GM18861 (cell line): Measurements from ENCODE around the gene PEPD.

Source experiments
- ATAC-seq: cut with Tn5 transposase; IDR thresholded peaks from one replicate; pipeline ENCODE4 v1.9.1; 2021; ENCODE audit not compliant: unreplicated experiment

PEPD gene

DNA sequence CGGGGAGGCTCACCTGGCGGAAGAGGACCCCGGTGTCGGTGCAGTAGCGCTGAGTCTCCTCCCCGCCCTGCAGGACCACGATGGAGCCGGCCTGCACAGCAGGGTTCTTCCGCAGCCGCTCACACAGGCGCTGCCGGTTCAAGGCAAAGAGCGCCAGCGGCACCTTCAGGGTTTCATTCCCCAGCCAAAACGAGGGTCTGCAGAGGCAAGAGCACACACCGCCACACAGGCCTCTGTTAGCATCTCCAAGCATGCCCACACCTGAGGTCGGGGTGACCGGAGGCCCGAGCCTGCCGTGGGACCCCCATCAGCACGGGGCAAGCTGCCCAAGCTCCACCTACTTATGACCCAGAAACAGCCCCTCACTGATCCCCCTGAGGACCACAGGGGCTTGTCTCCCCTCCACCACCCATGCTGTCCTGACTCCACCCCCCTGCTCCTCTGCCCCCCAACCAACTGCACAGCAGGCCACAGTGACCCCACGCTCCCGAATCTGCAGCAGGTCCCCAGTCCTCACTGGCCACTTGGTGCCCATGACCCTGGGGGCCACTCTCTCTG is 8.9 kb downstream of the PEPD start:
- ATAC-seq = no peak

- no peak for ATAC-seq
Observed at GRCh38 chr19:33512021-33512420, 9.6 kb downstream of the PEPD start.

GRCh38 chr19:33511346-33511745 is 10.2 kb downstream of the PEPD start:
- ATAC-seq = no peak

DNA sequence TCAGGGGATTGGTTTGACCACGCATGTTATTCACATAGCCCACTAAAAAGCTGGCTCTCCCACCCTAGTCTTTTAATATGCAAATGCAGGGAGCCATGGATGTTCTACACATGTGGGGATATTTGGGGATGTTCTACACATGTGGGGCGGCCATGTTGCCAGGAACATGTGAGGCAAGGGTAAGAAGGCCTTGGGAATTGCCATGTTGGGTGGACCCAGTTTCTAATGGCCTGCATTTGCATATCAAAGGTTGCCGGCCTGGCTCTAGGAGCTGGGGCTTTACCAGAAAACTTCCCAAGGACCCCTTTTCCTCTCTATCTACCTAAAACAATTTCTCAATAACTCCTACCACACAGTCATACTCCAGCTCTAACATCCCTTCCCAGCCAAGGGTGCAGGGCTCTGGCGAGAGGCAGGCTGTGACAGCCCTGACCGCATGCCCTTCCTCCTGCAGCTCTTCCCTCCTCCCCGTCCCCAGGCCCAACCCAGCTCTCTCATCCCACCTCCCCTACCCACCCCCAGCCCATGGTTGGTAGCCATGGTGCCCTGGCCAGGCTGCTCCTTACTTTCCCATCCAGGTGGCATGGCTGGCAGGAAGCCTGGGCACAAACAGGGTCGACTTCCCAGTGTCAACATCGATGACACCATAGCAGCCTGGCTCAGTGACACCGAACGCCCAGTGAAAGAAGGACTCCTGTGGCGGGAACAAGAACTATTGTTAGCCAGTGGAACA is 11.0 kb downstream of the PEPD start:
- ATAC-seq = no peak

GRCh38 chr19:33509774-33510173 is 11.8 kb downstream of the PEPD start:
- ATAC-seq = no peak

DNA sequence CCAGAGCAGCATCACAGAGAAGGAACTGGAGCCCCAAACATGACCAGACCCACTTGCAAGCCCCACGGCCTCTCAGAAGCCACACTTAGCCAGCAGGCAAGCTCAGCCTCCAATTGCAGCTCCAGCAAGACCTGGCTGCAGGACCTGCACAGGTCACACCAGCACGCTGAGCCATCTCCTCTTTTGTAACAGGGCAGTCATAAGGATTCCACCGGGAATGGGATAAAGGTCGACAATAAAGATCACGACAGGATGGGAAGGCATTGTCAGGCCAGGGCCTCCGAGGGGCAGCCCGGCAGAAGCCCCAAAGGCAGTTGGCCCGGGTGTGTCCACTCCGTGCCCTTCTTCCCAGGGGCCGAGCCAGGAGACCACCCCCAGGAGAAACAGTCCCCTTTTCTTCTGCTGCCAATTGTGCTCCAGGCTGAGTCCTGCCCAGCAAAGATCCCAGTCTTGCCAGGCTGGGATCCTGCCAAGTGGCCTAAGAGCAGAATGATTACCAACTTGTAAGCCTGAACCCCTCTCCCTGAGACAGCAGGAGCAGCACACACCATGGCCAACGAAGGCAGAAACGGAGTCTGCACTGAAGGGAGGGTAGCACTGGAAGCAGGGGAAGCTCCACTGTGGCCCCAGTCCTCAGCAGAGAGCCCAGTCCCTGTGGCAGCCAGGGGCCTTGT is 12.5 kb downstream of the PEPD start:
- no peak for ATAC-seq

DNA sequence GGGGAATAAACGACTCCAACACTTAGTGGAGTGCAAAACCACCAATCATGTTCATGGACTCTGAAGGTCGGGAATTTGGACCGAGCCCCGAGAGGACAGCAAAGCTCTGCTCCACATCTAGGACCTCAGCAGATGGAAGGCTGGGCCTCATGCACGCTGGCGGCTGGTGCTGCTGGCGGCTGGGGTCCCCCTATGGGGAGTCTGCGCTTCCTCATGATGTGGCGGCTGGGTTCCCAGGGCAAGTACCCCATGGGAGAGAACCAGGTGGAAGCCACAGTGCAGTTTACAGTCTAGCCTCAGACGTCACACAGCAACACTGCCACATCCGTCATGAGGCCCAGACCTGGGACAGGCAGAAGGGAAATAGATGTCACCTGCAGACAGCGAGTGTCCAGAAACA is 13.2 kb downstream of the PEPD start:
- ATAC-seq = no peak

DNA sequence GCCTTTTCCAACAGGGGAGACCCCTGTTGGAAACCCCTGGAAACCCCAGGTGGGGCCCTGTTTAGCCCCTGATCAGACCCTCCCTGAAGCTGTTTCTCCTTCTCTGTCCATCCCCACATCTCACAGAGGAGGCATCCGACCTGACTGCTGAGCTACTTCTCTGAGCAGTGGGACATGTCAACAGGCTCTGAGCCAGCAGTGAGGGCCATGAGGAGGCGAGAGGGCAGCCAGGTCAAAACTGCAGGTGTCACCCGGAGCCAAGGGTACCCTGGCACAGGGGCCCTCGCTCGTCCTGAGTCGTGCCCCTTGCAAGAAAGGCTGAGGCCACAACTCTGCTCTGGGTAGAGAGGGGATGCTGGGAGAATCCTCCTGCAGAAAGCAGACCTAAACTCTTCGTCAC is 13.6 kb downstream of the PEPD start:
- ATAC-seq = no peak

- no peak for ATAC-seq
Observed at GRCh38 chr19:33507021-33507956, 14.3 kb downstream of the PEPD start.

DNA sequence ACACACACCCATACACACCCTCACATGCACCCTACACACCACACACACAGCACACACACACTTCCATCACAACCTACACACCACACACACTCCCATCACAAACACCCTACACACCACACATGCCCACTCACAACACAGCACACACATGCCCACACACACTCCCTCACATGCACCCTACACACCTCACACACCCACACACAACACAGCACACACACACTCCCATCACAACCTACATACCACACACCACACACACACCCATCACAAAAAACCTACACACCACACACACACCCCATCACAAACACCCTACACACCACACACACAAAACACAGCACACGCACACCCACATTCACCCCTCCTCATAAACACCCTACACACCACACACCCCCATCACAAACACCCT is 15.1 kb downstream of the PEPD start:
- no peak for ATAC-seq

GRCh38 chr19:33505823-33506222 is 15.8 kb downstream of the PEPD start:
- no peak for ATAC-seq

DNA sequence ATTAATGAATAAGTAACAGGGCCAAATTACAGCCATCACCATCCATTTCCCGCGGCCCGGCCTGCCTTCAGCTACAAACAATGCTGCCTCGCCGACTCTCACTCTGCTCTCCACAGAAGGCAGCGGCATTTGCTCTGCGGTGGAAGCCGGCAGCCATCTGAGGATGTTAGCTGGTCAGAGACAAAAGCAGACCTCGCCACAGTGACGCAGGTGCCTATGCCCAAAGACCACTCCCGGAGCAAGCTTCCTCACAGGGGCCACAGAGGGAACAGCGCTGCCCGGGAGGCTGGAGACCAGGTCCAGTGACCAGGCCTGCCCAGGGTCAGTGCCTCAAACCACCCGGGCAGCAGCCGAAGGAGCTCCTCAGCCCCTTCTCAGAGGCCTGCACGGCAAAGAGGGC is 16.4 kb downstream of the PEPD start:
- ATAC-seq = no peak

DNA sequence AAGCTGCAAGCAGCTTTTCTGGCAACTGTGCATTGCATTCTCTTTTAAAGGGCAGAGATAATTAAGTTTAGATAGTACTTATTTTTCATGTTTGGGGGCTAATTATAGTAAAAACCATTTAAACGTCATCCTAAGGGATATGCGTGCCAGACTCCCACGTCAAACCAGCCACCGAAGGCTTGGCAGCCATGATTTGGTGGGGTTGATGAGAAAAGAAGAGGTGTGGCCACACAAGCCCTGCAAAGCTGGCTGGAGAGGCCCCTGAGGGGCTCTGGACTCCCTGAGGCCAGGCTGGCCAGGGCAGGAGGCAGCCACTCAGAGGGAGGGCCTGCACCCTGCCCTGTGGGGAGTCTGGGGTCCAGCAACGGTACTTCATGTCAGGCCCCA is 17.5 kb downstream of the PEPD start:
- no peak for ATAC-seq

DNA sequence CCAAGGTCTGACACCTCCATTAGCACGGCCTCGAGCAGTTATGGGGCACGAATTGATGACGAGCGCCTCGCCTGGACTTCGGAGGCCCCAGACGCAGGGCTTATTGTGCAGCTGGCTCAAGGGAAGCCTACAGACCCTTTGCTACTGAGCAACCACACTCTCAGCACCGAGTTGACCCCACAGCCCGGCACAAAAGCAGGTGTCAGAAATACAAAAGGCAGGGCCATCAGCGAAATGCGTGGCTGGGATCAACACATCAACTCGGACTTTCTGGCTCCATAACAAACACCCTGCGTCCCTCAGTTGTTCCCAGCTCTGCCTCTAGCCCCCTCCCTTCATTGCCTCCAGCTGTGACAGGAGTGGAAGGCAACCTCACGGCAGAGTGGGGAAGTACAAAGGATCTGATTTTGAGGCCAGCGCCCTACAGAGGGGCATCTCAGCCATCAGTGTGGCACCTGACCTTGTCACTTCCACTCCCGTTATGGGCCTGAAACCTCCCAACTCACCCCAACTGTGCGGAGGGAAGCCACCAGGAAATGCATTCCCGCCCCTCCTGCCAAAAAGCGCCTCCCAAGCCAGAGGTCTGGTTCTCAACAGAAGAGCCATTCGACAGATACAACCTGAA is 18.0 kb downstream of the PEPD start:
- ATAC-seq = no peak

DNA sequence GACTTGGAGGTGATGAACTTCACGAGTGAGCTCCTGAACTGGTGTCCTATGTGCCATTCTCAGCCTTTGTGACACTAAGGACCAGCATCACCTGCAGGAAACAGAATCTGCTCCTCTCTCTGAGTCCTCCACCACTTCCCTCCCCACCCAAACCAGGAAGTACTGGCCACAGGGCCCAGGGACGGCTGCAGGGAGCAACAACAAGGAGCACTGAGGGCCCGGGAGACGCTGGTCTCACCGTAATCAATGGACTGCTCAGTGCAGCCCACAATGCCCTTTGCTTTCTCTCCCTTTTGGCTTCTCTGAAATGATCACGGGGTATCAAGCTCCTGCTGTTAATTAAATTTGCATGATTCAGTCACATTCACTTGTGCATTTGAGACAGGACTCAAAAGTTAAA is 18.6 kb downstream of the PEPD start:
- no peak for ATAC-seq

GRCh38 chr19:33502521-33502920 is 19.1 kb downstream of the PEPD start:
- no peak for ATAC-seq

DNA sequence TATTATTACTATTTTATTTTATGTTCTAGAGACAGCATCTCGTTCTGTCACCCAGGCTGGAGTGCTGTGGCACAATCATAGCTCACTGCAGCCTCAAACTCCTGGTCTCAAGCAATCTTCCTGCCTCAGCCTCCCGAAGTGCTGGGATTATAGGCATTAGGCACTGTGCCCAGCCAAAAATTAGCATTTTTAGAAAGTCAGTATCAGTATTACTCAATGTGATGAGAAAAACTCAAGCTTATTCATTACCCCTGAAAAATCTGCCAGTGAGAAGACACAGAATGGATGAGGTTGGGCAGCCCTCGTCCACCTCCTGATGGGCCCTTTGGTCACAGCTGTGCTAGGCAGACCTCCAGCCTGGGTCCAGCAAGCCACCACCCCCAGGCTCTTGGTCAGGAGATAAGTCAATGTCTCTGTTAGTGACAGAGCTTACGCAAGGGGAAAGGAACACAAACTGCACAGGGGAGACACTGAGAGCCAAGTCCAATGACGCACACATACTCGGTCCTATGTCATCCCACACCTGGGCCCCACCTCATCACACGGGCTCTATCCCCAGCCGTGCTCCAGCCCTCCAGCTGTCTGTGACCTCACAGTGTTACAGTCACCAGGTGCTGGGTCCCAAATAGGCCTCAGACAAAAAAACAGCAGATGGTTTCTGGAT is 19.8 kb downstream of the PEPD start:
- no peak for ATAC-seq

DNA sequence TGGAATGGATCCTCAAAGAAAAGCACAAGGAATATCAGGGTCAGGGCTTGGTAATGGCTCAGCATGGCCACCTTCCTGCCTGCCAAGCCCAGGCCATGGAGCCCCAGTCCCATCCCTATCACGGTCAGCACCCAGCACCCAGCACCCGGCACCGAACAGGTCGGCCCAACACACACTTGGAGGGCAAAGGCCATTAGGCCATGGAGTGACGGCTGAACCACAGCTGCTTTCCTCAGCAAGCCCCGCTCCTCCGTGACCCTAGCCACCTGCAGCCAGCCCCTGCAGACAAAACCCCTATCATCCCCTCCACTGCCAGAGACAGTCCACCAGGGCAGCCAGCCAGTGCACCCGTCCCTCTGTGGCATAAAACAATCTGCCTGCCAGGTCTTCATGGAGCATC is 20.6 kb downstream of the PEPD start:
- ATAC-seq = no peak

DNA sequence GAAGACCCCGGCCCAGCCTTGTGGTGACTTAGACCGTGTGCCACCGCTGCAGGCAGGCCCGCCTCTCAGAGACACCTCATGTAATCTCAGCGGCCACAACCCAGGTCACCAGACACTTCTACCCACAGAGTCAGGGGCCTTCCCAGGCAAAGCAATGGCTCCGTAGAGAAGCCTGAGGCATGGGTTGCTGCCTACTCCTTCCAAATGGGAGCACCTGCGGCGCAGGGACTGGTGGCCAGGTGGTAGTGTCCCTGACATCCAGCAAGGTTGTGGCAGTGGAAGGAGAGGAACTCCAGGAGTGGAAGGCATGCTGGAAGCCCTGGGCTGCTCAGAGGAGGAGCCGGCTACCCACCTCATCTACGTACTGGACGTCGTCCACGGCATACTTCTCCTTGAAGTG is 21.0 kb downstream of the PEPD start:
- ATAC-seq = no peak

- ATAC-seq = no peak
Observed at GRCh38 chr19:33499671-33500506, 21.7 kb downstream of the PEPD start.
